GM18508 (cell line): ENCODE measurements around the gene SNX19.
"Not testable (repeated sequence)": the region's sequence is repeated elsewhere in the genome, so short reads cannot be mapped to it uniquely, and the experiment has no call there.

Experiments
- ATAC-seq: cut with Tn5 transposase; IDR thresholded peaks from one replicate; pipeline ENCODE4 v1.9.1; 2021; ENCODE audit warnings: moderate number of reproducible peaks; ENCODE audit not compliant: insufficient read depth, unreplicated experiment

SNX19 gene

DNA sequence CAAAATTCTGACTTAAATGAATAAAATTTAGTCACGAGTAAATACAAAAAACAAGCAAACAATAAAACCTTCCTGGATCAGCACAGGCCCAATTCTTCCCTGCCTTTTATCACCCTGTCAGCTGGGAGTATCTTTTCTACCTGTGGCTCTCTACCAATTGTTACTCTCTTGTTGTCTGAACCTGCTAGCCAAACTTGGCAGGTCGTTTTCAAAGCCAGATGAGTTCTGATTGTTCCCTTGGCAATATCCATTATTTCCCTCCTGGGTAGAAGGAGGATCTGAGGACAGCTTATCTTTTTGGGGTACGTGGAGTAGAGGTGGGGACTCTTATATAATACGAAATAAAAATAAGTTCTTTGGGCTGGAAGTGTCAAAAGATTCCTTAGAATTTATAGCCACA, 40.2 kb downstream of the SNX19 start:
- ATAC-seq, result no peak

DNA sequence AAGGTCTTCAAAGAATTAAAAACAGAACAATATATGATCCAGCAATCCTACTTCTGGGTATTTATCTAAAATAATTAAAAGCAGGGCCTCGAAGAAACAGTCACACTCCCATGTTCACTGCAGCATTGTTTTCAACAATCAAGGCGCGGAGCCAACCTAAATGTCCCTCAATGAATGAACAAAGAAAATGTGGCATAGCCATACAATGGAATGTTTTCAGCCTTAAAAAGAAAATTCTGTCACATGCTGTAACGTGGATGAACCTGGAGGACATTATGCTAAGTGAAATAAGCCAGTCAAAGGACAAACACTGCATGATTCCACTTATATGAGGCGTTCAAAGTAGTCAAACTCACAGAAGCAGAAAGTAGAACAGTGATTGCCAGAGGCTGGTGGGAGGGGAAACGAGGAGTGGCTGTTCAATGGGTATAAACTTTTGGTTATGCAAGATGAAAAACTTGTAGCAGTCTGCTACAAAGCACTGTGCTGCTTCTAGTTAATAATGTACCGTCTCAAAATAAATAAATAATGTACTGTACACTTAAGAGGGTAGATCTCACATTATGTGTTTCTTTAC, 41.2 kb downstream of the SNX19 start:
- ATAC-seq, result no peak

DNA sequence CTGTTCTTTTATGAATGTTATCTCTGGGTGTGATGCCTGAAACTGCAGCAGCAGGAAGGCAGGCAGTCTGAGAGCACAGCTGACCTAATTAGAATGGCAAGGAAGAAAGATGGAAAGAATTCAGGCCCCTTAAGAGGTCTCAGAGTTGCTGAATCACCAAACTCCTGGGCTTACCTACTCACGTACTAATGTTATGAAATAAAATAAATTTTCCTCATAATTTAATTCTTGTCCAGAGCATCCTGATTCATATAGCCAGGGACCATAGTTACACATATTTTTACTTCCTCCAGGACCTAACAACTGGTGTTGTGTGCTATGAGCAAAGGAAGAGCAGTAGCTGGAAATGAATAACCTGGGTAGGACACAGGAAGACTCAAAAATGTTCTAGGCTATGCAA, 41.9 kb downstream of the SNX19 start:
- ATAC-seq, result no peak

GRCh38 chr11:130873761-130874160, 42.5 kb downstream of the SNX19 start:
- no peak for ATAC-seq

DNA sequence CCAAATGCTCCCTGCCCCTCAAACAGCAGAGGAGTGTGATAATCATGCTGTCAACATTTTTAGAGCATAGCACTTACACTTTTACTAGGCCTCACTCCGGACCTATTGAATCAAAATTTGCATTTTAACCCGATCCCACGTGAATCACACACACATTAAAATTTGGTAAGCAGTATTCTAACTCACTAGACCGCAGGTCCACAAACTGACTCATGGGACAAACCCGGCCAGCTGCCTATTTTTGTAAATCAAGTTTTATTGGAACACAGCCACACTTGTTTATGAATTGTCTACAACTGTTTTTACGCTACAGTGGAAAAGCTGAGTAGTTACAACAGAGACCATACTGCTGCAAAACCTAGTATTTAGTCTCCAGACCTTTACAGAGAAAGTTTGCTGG, 43.3 kb downstream of the SNX19 start:
- no peak for ATAC-seq

GRCh38 chr11:130872513-130872912, 43.8 kb downstream of the SNX19 start:
- no peak for ATAC-seq

DNA sequence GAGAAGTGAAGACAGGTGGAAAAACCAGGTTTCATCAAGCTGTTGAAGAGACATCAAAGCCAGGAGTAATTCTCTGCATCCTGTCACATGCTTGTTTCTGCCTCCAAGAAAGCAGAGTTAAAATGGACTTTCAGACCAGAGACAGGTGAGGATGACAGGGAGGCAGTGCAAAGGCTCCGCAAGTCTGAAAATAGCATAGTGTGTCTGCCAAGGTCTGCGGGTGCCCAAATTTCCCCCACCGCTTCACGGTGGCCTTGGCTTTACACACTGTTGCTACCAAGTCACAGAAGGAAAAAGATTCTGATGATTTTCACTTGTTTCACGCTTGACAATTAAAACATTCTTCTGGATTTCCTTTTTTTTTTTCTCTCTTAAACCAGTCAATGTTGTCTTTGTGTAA, 44.2 kb downstream of the SNX19 start:
- ATAC-seq, result no peak

DNA sequence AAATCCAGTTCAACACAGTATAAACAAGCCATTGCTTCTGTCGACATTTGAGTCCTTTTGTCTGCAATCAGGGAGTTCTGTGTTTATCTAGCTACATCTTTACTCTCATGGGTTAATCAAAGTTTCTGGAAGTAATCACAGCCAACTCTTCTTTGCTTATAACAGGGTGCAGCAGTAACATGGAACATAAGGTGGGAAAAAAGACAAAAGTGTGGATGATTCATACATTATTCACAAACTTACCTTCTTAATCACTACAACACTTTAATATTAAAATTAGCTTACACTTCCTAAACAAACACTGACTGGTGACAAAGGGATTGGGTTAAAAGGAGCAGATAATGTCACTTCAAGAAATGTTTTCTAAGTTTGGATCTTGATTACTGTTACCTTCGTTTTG, 44.7 kb downstream of the SNX19 start:
- no peak for ATAC-seq

DNA sequence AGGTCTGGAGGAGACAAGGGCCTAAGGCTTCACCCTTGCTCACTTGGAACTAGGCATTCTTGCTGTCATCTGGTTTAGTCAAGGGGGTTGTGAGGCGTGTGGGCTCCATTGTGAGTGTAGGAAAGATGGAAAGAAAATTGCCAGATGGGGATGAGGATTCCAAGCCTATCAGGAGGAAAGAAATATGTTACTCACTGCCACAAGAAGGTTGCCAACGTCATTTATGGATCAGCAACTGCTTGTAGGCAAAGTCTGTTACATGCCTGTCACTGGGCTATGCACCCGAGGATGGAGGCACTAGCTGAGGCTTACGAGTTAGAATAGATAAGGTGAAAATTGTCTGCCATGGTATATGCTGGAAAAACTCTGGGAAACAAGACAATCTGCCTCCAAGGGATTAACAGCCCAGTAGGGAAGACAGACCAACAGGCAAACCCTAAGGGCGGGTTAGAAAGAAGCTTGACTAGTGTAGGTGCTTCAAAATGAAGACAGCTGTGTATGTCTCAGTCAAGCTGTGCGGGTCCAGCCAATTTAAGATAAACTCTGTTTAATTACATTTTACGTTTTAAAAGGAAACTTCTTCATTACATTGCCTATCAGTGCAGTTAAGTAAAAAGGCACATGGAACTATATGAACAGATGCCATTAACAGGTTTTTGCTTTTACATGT, 47.4 kb downstream of the SNX19 start:
- no peak for ATAC-seq

DNA sequence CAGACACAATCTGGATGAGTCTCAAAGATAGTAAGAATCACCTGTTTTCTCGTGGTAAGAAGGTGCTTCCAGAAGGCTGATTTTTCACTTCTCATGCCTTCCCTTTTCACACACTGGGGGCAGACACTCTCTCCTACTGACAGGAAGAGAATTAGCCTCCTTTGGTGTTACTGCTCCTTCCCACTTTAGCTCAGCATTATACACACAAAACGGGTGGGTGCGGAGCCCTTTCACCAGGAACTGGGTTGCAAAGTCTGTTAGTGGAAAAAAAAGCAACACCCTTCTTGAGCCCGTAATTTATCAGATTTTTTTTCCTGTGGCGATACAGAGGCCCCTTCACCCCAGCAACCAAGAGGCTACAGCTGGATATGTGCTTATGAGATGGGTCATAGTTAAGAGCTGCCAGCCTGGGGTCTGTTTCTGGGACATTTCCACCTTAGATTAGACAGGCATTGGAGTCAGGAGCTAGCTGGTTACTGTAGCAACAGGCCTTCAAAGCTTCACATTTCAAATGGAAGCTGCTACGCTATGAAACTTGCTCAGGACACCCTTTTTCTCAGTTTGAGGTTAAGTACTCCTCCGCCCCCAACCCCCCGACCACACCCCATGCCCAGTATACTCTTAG, 48.1 kb downstream of the SNX19 start:
- no peak for ATAC-seq

DNA sequence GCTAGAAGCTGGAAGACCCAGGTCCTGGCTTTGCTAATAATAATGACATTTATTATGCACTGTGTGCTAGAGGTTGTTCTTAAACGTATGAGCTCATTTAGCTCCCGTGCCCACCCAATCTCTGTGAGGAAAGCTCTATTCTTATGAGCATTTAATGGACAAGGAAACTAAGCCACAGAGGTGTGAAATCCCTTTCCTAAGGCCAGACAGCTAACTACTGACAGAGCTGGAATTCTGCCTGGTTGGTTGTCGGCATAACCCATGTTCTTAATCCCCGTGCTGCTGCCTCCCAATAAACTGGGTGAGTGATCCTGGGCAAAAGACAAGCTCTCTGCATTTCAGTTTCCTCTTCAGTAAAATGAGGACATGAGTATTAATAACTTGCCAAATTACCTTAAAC, 49.4 kb downstream of the SNX19 start:
- ATAC-seq, result no peak

- ATAC-seq, result no peak
Measured at GRCh38 chr11:130865774-130866114, 50.5 kb downstream of the SNX19 start.

GRCh38 chr11:130865091-130865773, 51.0 kb downstream of the SNX19 start:
- ATAC-seq, result no peak

- ATAC-seq, result no peak
Measured at GRCh38 chr11:130861902-130862860, 54.1 kb downstream of the SNX19 start.

DNA sequence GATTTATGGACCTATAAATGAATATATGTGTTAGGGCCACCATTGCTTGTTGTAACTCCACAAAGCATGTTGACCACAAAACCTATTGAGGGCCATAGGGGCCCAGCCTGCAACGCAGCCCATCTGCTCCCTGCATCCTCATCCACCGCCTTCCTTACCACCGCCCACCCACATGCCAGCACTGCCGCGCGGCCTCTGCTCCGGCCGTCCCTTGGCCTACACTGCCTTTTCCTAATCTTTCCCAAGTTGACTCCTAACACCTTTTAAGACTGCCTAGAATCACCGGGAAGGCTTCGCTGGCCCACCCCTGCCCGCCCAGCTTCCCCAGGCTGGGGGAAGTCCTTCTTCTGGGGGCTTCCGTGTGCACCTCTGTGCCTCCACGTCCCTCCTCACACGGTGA, 55.0 kb downstream of the SNX19 start:
- ATAC-seq, result no peak

DNA sequence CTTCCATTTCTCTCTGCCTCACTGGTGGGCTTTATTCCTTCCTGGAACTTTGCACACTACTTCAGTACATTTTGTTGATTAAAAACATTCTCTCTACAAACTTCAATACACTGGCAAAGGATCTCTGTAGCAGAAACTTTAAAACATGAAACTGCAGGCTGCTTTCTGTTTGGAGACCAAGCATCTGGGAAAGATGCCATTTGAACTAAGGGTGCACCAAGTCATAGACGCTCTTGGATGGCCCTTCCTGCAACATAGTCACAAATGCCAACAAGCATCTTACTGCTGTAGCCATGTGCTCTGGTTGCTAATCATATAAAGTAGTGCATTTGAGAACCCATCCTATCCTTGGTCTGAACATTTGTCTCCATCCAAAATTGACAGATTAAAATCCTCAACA, 56.4 kb downstream of the SNX19 start:
- no peak for ATAC-seq

- no peak for ATAC-seq
Measured at GRCh38 chr11:130858215-130858614, 58.1 kb downstream of the SNX19 start.

- ATAC-seq, result not testable (repeated sequence)
Measured at GRCh38 chr11:130855707-130856106, 60.6 kb downstream of the SNX19 start.

- ATAC-seq, result no peak
Measured at GRCh38 chr11:130854483-130854882, 61.8 kb downstream of the SNX19 start.

- no peak for ATAC-seq
Measured at GRCh38 chr11:130852589-130852988, 63.7 kb downstream of the SNX19 start.
